K562 (cell line): ENCODE results near the gene TMEM127. TPM values are rescaled to one million over a fixed set of nuclear protein-coding genes. Genes with fewer than 3 reads are reported as not detected.
"Not testable (repeated sequence)": the region's sequence is repeated elsewhere in the genome, so short reads cannot be mapped to it uniquely, and the experiment has no call there.

Experiments
- ATAC-seq: fragments of 200-7000 bp; cut with Tn5 transposase; 3 replicates; pipeline ENCODE4 v1.9.1; 2020; ENCODE audit warnings: moderate library complexity
- BruUV-seq: library from RNA; stranded (reverse); fragments of 400-500 nt; replicated peaks from 2 replicates; lab custom pipeline; 2021; lab: Mats Ljungman, UMichigan
- CTCF ChIA-PET: fragments of 300-600 bp; formaldehyde crosslinking; extraction: SDS; loops from one replicate; lab custom pipeline; 2021; ENCODE audit warnings: low intra/inter-chr PET ratio; lab: Yijun Ruan, JAX
- POLR2A ChIA-PET: fragments of 300-600, 350-650 bp; sonication (Branson Sonifier 250); formaldehyde crosslinking; extraction: SDS; loops from one replicate; lab custom pipeline; 2021; ENCODE audit warnings: antibody characterized with exemption, inconsistent platforms; lab: Yijun Ruan, JAX
- DNase-seq, 4 experiments: peaks; one replicate each; pipeline versions ENCODE4 v3.0.0 to v3.0.0-alpha.2; 2011 to 2018; ENCODE audit warnings: low spot score in 3 of 4, mixed read lengths in 3 of 4; ENCODE audit errors: extremely low read depth in 1 of 4
- FAIRE-seq: peaks from 2 replicates; lab custom pipeline; 2011; peaks lifted over from hg19 to GRCh38; lab: Jason Lieb, UNC
- H2AFZ ChIP-seq: 2 replicates; pipeline ENCODE4 v1.6.0; 2011; ENCODE audit warnings: low read depth, low read length, control low read depth, inconsistent platforms
- H3K27ac ChIP-seq: fragments of 200-600 bp; 3 replicates; pipeline ENCODE4 v1.8.0; 2011; ENCODE audit warnings: low read depth, mild to moderate bottlenecking, control low read depth, inconsistent platforms, low read length, moderate library complexity, mixed read lengths; ENCODE audit errors: extremely low read depth
- H3K27me3 ChIP-seq, 2 experiments: fragments of 300-600 bp in 1 of 2; 2 replicates in 1 of 2; 3 replicates in 1 of 2; pipeline versions ENCODE4 v1.6.0 to v1.8.0; 2011; ENCODE audit warnings: inconsistent platforms in 2 of 2, low read length in 2 of 2, mild to moderate bottlenecking in 1 of 2, mixed read lengths in 1 of 2, moderate library complexity in 1 of 2; ENCODE audit not compliant: control insufficient read depth in 2 of 2, insufficient read depth in 2 of 2
- H3K36me3 ChIP-seq: fragments of 300-600 bp; 3 replicates; pipeline ENCODE4 v1.8.0; 2011; ENCODE audit warnings: mild to moderate bottlenecking, low read length, inconsistent platforms; ENCODE audit not compliant: control insufficient read depth, insufficient read depth
- H3K4me1 ChIP-seq, 2 experiments: fragments of 200-600 bp in 1 of 2; replicated peaks in 1 of 2; 2 replicates in 1 of 2; 3 replicates in 1 of 2; pipeline versions ENCODE4 v1.5.1 to v1.8.0; 2011; ENCODE audit warnings: inconsistent platforms in 2 of 2, low read length in 2 of 2, mild to moderate bottlenecking in 1 of 2, mixed read lengths in 1 of 2, moderate library complexity in 1 of 2; ENCODE audit not compliant: control insufficient read depth in 2 of 2, insufficient read depth in 2 of 2
- H3K4me2 ChIP-seq: 2 replicates; pipeline ENCODE4 v1.6.1; 2011; ENCODE audit warnings: low read length, control low read depth, inconsistent platforms, mixed read lengths; ENCODE audit not compliant: insufficient read depth
- H3K4me3 ChIP-seq: fragments of 200-600 bp; sonication (generic), shearing (Covaris generic); 2 replicates; pipeline ENCODE4 v1.5.1; 2016; ENCODE audit warnings: control low read depth, inconsistent platforms
- H3K79me2 ChIP-seq: fragments of 200-600 bp; 3 replicates; pipeline ENCODE4 v1.8.0; 2011; ENCODE audit warnings: low read length, inconsistent platforms; ENCODE audit not compliant: control insufficient read depth, insufficient read depth
- H3K9ac ChIP-seq, 2 experiments: 2 replicates each; pipeline versions ENCODE4 v1.6.0 to v1.6.1; 2011; ENCODE audit warnings: low read depth in 2 of 2, low read length in 2 of 2, control low read depth in 1 of 2, inconsistent platforms in 1 of 2, mild to moderate bottlenecking in 1 of 2, mixed read lengths in 1 of 2; ENCODE audit not compliant: insufficient read depth in 1 of 2
- H3K9me1 ChIP-seq: one replicate; pipeline ENCODE4 v1.6.0; 2011; ENCODE audit warnings: inconsistent platforms, mild to moderate bottlenecking, low read length, moderate library complexity; ENCODE audit not compliant: control insufficient read depth, insufficient read depth
- H3K9me3 ChIP-seq: replicated peaks from 2 replicates; pipeline ENCODE4 v1.5.1; 2011; ENCODE audit warnings: low read depth, low read length, inconsistent platforms; ENCODE audit not compliant: control insufficient read depth, insufficient read depth
- H4K20me1 ChIP-seq: replicated peaks from 2 replicates; pipeline ENCODE4 v1.6.1; 2011; ENCODE audit warnings: low read length, inconsistent platforms, mixed read lengths; ENCODE audit not compliant: control insufficient read depth, insufficient read depth
- CEBPG ChIP-seq, 3 experiments: fragments of 200-800 bp in 1 of 3; sonication (Bioruptor generic) in 1 of 3; sonication (generic) in 1 of 3; formaldehyde crosslinking in 1 of 3; IDR thresholded peaks in 2 of 3; conservative IDR thresholded peaks in 1 of 3; 2 replicates each; pipeline versions ENCODE4 v1.6.1 to v1.8.0; 2016 to 2022; ENCODE audit warnings: missing compliant biosample characterization in 2 of 3, missing genetic modification characterization in 2 of 3, mild to moderate bottlenecking in 1 of 3, missing genetic modification reagents in 1 of 3
- WGBS: fragments of 100-300 bp; shearing (Covaris generic); methylation state at CpG from one replicate; pipeline ENCODE4 v1.1.6; 2016; ENCODE audit warnings: low coverage, mixed read lengths; ENCODE audit not compliant: insufficient coverage; ENCODE audit errors: missing lambda C conversion rate; 5-methylcytosine and 5-hydroxymethylcytosine counted together
- in situ Hi-C: fragments of 300-500 bp; cut with MboI; formaldehyde crosslinking; loops from 4 replicates; pipeline ENCODE4 v1.15.0; 2018; ENCODE audit warnings: inconsistent platforms, mixed read lengths
- intact Hi-C: fragments of 100-400 bp; cut with micrococcal nuclease; formaldehyde crosslinking; loops from 2 replicates; pipeline ENCODE4 v1.14.2; 2022
- polyA plus RNA-seq, 8 experiments: library from polyadenylated mRNA; depleted of rRNA in 4 of 8; stranded (reverse) in 5 of 8; unstranded in 3 of 8; fragments of >200 nt; fragmentation: Nextera tagmentation in 2 of 8; fragmentation: Illumina TruSeq in 1 of 8; extraction: Ambion mirVana in 2 of 8; extraction: Trizol in 1 of 8; gene quantifications; 2 replicates each; pipeline versions ENCODE4 v1.2.1 to v1.2.3, GENCODE V29; 2011 to 2014; ENCODE audit warnings: inconsistent platforms in 1 of 8, missing spikeins in 1 of 8
- total RNA-seq, 7 experiments: library from RNA; depleted of rRNA in 6 of 7; stranded (reverse); fragments of >200 nt in 6 of 7; fragmentation: Illumina TruSeq in 2 of 7; extraction: Trizol in 2 of 7; gene quantifications; 2 replicates each; pipeline versions ENCODE4 v1.2.1 to v1.2.3, GENCODE V29; 2011 to 2021; ENCODE audit warnings: low replicate concordance in 1 of 7
- TF ChIP-seq, protein P1 (sequence below), 2 experiments: fragments of 450-650 bp in 1 of 2; sonication (generic) in 1 of 2; formaldehyde crosslinking in 1 of 2; IDR thresholded peaks in 1 of 2; conservative IDR thresholded peaks in 1 of 2; 2 replicates each; pipeline versions ENCODE4 v1.6.1 to v1.8.1; 2016 to 2023; ENCODE audit warnings: mild to moderate bottlenecking in 2 of 2, moderate library complexity in 2 of 2, inconsistent platforms in 1 of 2, missing genetic modification reagents in 1 of 2

TMEM127 gene
- total and polyA plus RNA-seq, 9 of the 15 experiments (the other 6 are each of a cell fraction or from before 2014, with no cell fraction given) = 1.7 to 20.0 (median 9.9) TPM

DNA sequence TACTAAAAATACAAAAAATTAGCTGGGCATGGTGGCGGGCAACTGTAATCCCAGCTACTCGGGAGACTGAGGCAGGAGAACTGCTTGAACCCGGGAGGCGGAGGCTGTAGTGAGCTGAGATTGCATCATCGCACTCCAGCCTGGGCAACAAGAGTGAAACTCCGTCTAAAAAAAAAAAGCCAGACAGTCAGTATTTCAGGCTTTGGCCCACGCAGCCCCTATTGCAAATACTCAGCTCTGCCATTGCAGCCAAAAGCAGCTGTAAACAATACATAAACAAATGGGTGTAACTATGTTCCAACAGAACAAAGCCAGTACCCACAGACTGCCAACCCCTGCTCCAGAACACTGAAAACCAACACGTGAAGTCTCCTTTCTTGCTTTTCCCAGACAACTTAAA lies 28.5 kb upstream of the TMEM127 start:
- H3K27me3 ChIP-seq; H3K4me3 ChIP-seq; intact Hi-C loops; BruUV-seq; DNase-seq; H2AFZ ChIP-seq; H3K79me2 ChIP-seq; H3K9me3 ChIP-seq; H3K27ac ChIP-seq; H3K4me2 ChIP-seq; H3K9me1 ChIP-seq; H3K9ac ChIP-seq; ATAC-seq; H3K4me1 ChIP-seq; in situ Hi-C loops; FAIRE-seq; H4K20me1 ChIP-seq; CTCF ChIA-PET; TF ChIP-seq CEBPG (CRISPR knock-in tag; IDR thresholded peaks at IDR 0.05): not testable (repeated sequence)
- POLR2A ChIA-PET = interaction anchor here (0.6 to 2.1 kb wide), 4 partner anchors 11 to 96 kb away, joined by 3 to 8 read pairs (median 5); partner anchors contain the start of gene SNRNP200
- H3K36me3 ChIP-seq = peaks cover 98% of the 10 kb centered on the region
- 93% methylated on average over 8 of the region's 8 CpGs for WGBS
- peak in 1 of 2 experiments; percentile 42; a peak in 1 of 4 replicates for TF ChIP-seq CEBPG (tag; conservative IDR thresholded peaks at IDR 0.05 in 1 of 2, IDR thresholded peaks at IDR 0.05 in 1 of 2)
- TF ChIP-seq, protein P1, sequence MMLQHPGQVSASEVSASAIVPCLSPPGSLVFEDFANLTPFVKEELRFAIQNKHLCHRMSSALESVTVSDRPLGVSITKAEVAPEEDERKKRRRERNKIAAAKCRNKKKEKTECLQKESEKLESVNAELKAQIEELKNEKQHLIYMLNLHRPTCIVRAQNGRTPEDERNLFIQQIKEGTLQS (IDR thresholded peaks at IDR 0.05) = peak; percentile 50; the same call in 1 of the 2 replicates
- TF ChIP-seq, protein P1 (CRISPR knock-in tag; conservative IDR thresholded peaks at IDR 0.05) = not testable (repeated sequence)
